SU-DHL-6 (cell line): ENCODE data around the gene DPEP2.

ENCODE experiments used
- CTCF ChIP-seq: fragments of 200-600 bp; sonication (generic); IDR thresholded peaks from one replicate; pipeline ENCODE4 v1.5.1; 2017; ENCODE audit warnings: antibody characterized with exemption, mild to moderate bottlenecking, low read length, moderate library complexity; ENCODE audit not compliant: insufficient read depth, poor library complexity, severe bottlenecking
- EZH2phosphoT487 ChIP-seq: fragments of 200-600 bp; sonication (generic), shearing (Covaris generic); conservative IDR thresholded peaks from 2 replicates; pipeline ENCODE4 v1.6.1; 2018; ENCODE audit warnings: mild to moderate bottlenecking, antibody characterized with exemption, low read length, moderate library complexity, mixed read lengths

GRCh38 chr16:67957622-67958021, 41.7 kb downstream of the DPEP2 start:
- TF ChIP-seq CTCF, result no peak
- TF ChIP-seq EZH2phosphoT487, result no peak
